HepG2 (cell line): ENCODE data around the gene MAP3K4. TPM values are rescaled to one million over a fixed set of nuclear protein-coding genes. Genes with fewer than 3 reads are reported as not detected.

ENCODE experiments used
- ATAC-seq: fragments of 200-7000 bp; cut with Tn5 transposase; 3 replicates; pipeline ENCODE4 v1.9.1; 2020; ENCODE audit warnings: mild to moderate bottlenecking, moderate library complexity
- BruUV-seq: library from RNA; stranded (reverse); fragments of 400-500 nt; replicated peaks from 2 replicates; lab custom pipeline; 2021; lab: Mats Ljungman, UMichigan
- CTCF ChIA-PET: fragments of 300-600 bp; formaldehyde crosslinking; extraction: SDS; loops from one replicate; lab custom pipeline; 2021; ENCODE audit warnings: low total read pairs, inconsistent platforms, low intra/inter-chr PET ratio; lab: Yijun Ruan, JAX
- POLR2A ChIA-PET: fragments of 350-600 bp; sonication (Branson Sonifier 250); formaldehyde crosslinking; loops from one replicate; lab custom pipeline; 2020; ENCODE audit warnings: antibody characterized with exemption, inconsistent platforms; lab: Yijun Ruan, JAX
- DNase-seq: peaks from one replicate; pipeline ENCODE4 v3.0.0-alpha.2; 2015; ENCODE audit warnings: low spot score
- FAIRE-seq: peaks from 3 replicates; lab custom pipeline; 2011; peaks lifted over from hg19 to GRCh38; lab: Jason Lieb, UNC
- H2AFZ ChIP-seq: one replicate; pipeline ENCODE4 v1.6.1; 2011; ENCODE audit warnings: low read length, inconsistent platforms
- H3K27ac ChIP-seq: fragments of 300-600 bp; 3 replicates; pipeline ENCODE4 v1.8.0; 2011; ENCODE audit warnings: mixed run types, mild to moderate bottlenecking, mixed read lengths, low read length, inconsistent platforms; ENCODE audit not compliant: insufficient read depth; ENCODE audit errors: extremely low read length
- H3K27me3 ChIP-seq, 2 experiments: fragments of 200-600 bp in 1 of 2; 2 replicates in 1 of 2; 3 replicates in 1 of 2; pipeline versions ENCODE4 v1.6.0 to v1.8.0; 2011; ENCODE audit warnings: low read length in 2 of 2, mild to moderate bottlenecking in 2 of 2, moderate library complexity in 2 of 2, inconsistent platforms in 1 of 2; ENCODE audit not compliant: insufficient read depth in 2 of 2, control insufficient read depth in 1 of 2
- H3K36me3 ChIP-seq, 2 experiments: fragments of 200-600 bp in 1 of 2; replicated peaks in 1 of 2; 2 replicates in 1 of 2; 3 replicates in 1 of 2; pipeline versions ENCODE4 v1.5.1 to v1.8.0; 2011; ENCODE audit warnings: low read length in 2 of 2, inconsistent platforms in 1 of 2; ENCODE audit not compliant: insufficient read depth in 2 of 2, control insufficient read depth in 1 of 2
- H3K4me1 ChIP-seq: 2 replicates; pipeline ENCODE4 v1.5.1; 2012; ENCODE audit warnings: low read length, inconsistent platforms; ENCODE audit not compliant: insufficient read depth
- H3K4me2 ChIP-seq: 2 replicates; pipeline ENCODE4 v1.6.0; 2011; ENCODE audit warnings: low read depth, low read length, inconsistent platforms
- H3K4me3 ChIP-seq, 3 experiments: fragments of 200-600 bp in 1 of 3; sonication (generic), shearing (Covaris generic) in 1 of 3; replicated peaks in 1 of 3; 2 replicates each; pipeline ENCODE4 v1.5.1; 2011 to 2016; ENCODE audit warnings: low read length in 3 of 3, inconsistent platforms in 2 of 3, low read depth in 2 of 3, mild to moderate bottlenecking in 2 of 3, control low read depth in 1 of 3, mixed read lengths in 1 of 3; ENCODE audit not compliant: insufficient read depth in 1 of 3
- H3K79me2 ChIP-seq: one replicate; pipeline ENCODE4 v1.6.1; 2011; ENCODE audit warnings: low read length, inconsistent platforms; ENCODE audit not compliant: insufficient read depth
- H3K9ac ChIP-seq: 2 replicates; pipeline ENCODE4 v1.6.0; 2011; ENCODE audit warnings: mild to moderate bottlenecking, low read depth, low read length, inconsistent platforms; ENCODE audit not compliant: insufficient read depth
- H3K9me3 ChIP-seq: 2 replicates; pipeline ENCODE4 v1.5.1; 2012; ENCODE audit warnings: mild to moderate bottlenecking, low read length
- H4K20me1 ChIP-seq: 2 replicates; pipeline ENCODE4 v1.6.0; 2011; ENCODE audit warnings: inconsistent platforms, mild to moderate bottlenecking, low read length, moderate library complexity; ENCODE audit not compliant: insufficient read depth
- BORCS8-MEF2B ChIP-seq: sonication (generic); formaldehyde crosslinking; IDR thresholded peaks from 2 replicates; pipeline ENCODE4 v1.8.0; 2022; ENCODE audit warnings: mild to moderate bottlenecking, missing genetic modification reagents
- JDP2 ChIP-seq: sonication (generic); formaldehyde crosslinking; IDR thresholded peaks from 2 replicates; pipeline ENCODE4 v1.8.1; 2022; ENCODE audit warnings: missing genetic modification reagents, borderline replicate concordance
- LRRFIP1 ChIP-seq: sonication (generic); formaldehyde crosslinking; conservative IDR thresholded peaks from 2 replicates; pipeline ENCODE4 v1.4.0; 2020; ENCODE audit warnings: missing genetic modification reagents
- PRMT3 ChIP-seq: sonication (generic); formaldehyde crosslinking; IDR thresholded peaks from 2 replicates; pipeline ENCODE4 v1.8.1; 2022; ENCODE audit warnings: low read depth, mild to moderate bottlenecking, moderate library complexity, missing genetic modification reagents, borderline replicate concordance
- TBX2 ChIP-seq: sonication (generic); formaldehyde crosslinking; IDR thresholded peaks from 2 replicates; pipeline ENCODE4 v1.5.0; 2020; ENCODE audit warnings: missing genetic modification reagents, mild to moderate bottlenecking, borderline replicate concordance
- ZIK1 ChIP-seq: sonication (generic); formaldehyde crosslinking; IDR thresholded peaks from 2 replicates; pipeline ENCODE4 v1.5.0; 2020; ENCODE audit warnings: mild to moderate bottlenecking, low read depth, missing genetic modification reagents, borderline replicate concordance
- ZNF33A ChIP-seq: sonication (generic); formaldehyde crosslinking; IDR thresholded peaks from 2 replicates; pipeline ENCODE4 v1.5.1; 2020; ENCODE audit warnings: missing genetic modification reagents, mild to moderate bottlenecking, moderate library complexity, borderline replicate concordance
- ZNF724P ChIP-seq: sonication (generic); formaldehyde crosslinking; IDR thresholded peaks from 2 replicates; pipeline ENCODE4 v1.8.0; 2022; ENCODE audit warnings: missing genetic modification reagents, borderline replicate concordance
- ZSCAN22 ChIP-seq: sonication (generic); formaldehyde crosslinking; IDR thresholded peaks from 2 replicates; pipeline ENCODE4 v1.4.0; 2020; ENCODE audit warnings: mild to moderate bottlenecking, missing genetic modification reagents
- WGBS: methylation state at CpG from one replicate; pipeline ENCODE4 v1.1.6; 2017; ENCODE audit warnings: low lambda C conversion rate; 5-methylcytosine and 5-hydroxymethylcytosine counted together
- in situ Hi-C: cut with HindIII; loops from 2 replicates; pipeline ENCODE4 v1.10.0; 2017; ENCODE audit warnings: low pct_unique_long_range_greater_than_20kb; ENCODE audit not compliant: extremely low pct_ligation_motif_present
- intact Hi-C: fragments of 100-400 bp; cut with micrococcal nuclease; formaldehyde crosslinking; loops from one replicate; pipeline ENCODE4 v1.10.0; 2022; ENCODE audit not compliant: unreplicated experiment
- polyA plus RNA-seq, 8 experiments: library from polyadenylated mRNA; depleted of rRNA in 3 of 8; stranded (reverse) in 7 of 8; unstranded in 1 of 8; fragments of >200 nt; fragmentation: Illumina TruSeq in 4 of 8; extraction: Trizol in 4 of 8; gene quantifications; 2 replicates each; pipeline versions ENCODE4 v1.2.1 to v1.2.3, GENCODE V29; 2011 to 2016; ENCODE audit warnings: low read depth in 4 of 8, missing spikeins in 1 of 8, mixed read lengths in 1 of 8; ENCODE audit not compliant: insufficient read depth in 1 of 8
- total RNA-seq, 5 experiments: library from RNA; depleted of rRNA; stranded (reverse); fragments of >200 nt; fragmentation: Illumina TruSeq; extraction: Trizol; gene quantifications; 2 replicates each; pipeline ENCODE4 v1.2.3, GENCODE V29; 2016; ENCODE audit warnings: low read depth in 1 of 5
- TF ChIP-seq, protein P1 (sequence below), 2 experiments: sonication (generic) in 1 of 2; formaldehyde crosslinking in 1 of 2; IDR thresholded peaks; 2 replicates each; pipeline versions ENCODE4 v1.6.1 to v1.9.0; 2014 to 2022; ENCODE audit warnings: antibody characterized with exemption in 1 of 2, borderline replicate concordance in 1 of 2, inconsistent platforms in 1 of 2, low read depth in 1 of 2, missing genetic modification reagents in 1 of 2

MAP3K4 gene
- total and polyA plus RNA-seq, 2 of the 13 experiments (the other 11 are each of a cell fraction or from before 2014, with no cell fraction given) = 12.9 to 33.6 TPM

DNA sequence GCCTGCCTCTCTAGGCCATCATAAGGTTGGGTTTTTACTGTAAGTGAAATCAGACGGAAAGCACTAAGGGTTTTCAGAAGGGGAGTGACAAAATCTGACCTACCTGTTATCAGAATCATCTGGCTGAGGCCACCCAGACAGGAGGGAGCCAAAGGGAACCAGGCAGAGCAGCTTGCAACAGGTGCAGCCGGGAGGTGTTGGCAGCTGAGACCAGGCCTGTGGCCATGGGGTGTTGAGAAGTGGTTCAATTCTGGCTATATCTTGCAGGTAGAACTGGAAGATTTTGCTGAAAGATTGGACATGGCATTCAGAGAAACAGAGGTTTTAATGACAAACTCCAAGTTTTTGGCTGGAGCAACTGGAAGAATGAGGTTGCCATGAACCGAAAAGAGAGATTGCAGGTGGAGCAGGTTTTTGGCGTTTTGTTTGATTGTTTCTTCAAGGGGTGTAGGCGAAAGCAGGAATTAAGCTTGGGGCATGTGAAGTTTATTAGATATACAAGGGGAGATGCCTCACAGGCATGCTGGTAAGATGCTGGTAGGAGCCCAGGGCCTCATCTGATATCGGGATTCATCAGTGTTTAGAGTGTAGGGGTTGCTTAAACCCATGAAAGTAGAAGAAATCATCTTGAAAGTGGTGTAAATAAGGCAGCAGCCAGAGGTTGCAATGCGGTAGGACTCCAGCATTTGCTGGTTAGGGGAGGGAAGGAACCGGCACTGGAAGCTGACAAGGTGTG, 35.1 kb upstream of the MAP3K4 start:
- CTCF ChIA-PET = no interaction called here
- intact Hi-C loops = no loop called here
- no peak for TF ChIP-seq LRRFIP1 (CRISPR knock-in tag)
- TF ChIP-seq, protein P1, sequence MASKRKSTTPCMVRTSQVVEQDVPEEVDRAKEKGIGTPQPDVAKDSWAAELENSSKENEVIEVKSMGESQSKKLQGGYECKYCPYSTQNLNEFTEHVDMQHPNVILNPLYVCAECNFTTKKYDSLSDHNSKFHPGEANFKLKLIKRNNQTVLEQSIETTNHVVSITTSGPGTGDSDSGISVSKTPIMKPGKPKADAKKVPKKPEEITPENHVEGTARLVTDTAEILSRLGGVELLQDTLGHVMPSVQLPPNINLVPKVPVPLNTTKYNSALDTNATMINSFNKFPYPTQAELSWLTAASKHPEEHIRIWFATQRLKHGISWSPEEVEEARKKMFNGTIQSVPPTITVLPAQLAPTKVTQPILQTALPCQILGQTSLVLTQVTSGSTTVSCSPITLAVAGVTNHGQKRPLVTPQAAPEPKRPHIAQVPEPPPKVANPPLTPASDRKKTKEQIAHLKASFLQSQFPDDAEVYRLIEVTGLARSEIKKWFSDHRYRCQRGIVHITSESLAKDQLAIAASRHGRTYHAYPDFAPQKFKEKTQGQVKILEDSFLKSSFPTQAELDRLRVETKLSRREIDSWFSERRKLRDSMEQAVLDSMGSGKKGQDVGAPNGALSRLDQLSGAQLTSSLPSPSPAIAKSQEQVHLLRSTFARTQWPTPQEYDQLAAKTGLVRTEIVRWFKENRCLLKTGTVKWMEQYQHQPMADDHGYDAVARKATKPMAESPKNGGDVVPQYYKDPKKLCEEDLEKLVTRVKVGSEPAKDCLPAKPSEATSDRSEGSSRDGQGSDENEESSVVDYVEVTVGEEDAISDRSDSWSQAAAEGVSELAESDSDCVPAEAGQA (IDR thresholded peaks at IDR 0.05; ENCODE audit: low read depth) = no peak
- TF ChIP-seq, protein P1 (CRISPR knock-in tag; IDR thresholded peaks at IDR 0.05; ENCODE audit: borderline replicate concordance) = no peak
- no peak for TF ChIP-seq ZSCAN22 (CRISPR knock-in tag)
- TF ChIP-seq BORCS8-MEF2B = no peak
- no peak for TF ChIP-seq PRMT3
- TF ChIP-seq JDP2 (CRISPR knock-in tag) = no peak
- no peak for TF ChIP-seq TBX2 (CRISPR knock-in tag)
- TF ChIP-seq ZNF724P (CRISPR knock-in tag) = no peak
- TF ChIP-seq ZIK1 = no peak
- no peak for TF ChIP-seq ZNF33A

More for the DNA sequence above, 35.1 kb upstream of the MAP3K4 start:
- Histone ChIP-seq H3K9ac (no peak overlapping the region), H3K4me3 (no peak overlapping the region), H3K27me3 (peaks cover 2 to 17% of the 10 kb centered on the region in 2 experiments; a peak in 3 of 5 replicates), H3K4me2 (no peak overlapping the region), H3K27ac (no peak overlapping the region), H3K36me3 (no peaks in the 10 kb centered on the region), H3K79me2 (no peaks in the 10 kb centered on the region), H3K9me3 (no peaks in the 10 kb centered on the region), H4K20me1 (no peaks in the 10 kb centered on the region), H2AFZ (no peak overlapping the region), H3K4me1 (no peaks in the 10 kb centered on the region)
- no TSS peak for BruUV-seq
- FAIRE-seq (no peak), ATAC-seq (no peak), DNase-seq (no peak)
- POLR2A ChIA-PET = no interaction called here
- in situ Hi-C loops = no loop called here
- 38% methylated on average over 8 of the region's 8 CpGs for WGBS
